Ishikawa (cell line): ENCODE data around the gene GABPB1.

Experiments
- CEBPB ChIP-seq: IDR thresholded peaks from 2 replicates; pipeline ENCODE4 v1.6.1; 2012
- CREB1 ChIP-seq: IDR thresholded peaks from 2 replicates; pipeline ENCODE4 v1.6.1; 2012; ENCODE audit warnings: low read depth
- EGR1 ChIP-seq: IDR thresholded peaks from 2 replicates; pipeline ENCODE4 v1.6.1; 2012
- EP300 ChIP-seq: IDR thresholded peaks from 2 replicates; pipeline ENCODE4 v1.6.1; 2012; ENCODE audit warnings: borderline replicate concordance
- FOXM1 ChIP-seq: IDR thresholded peaks from 2 replicates; pipeline ENCODE4 v1.6.1; 2012; ENCODE audit warnings: low read depth, borderline replicate concordance
- MAX ChIP-seq: IDR thresholded peaks from 2 replicates; pipeline ENCODE4 v1.6.1; 2012
- NFIC ChIP-seq: IDR thresholded peaks from 2 replicates; pipeline ENCODE4 v1.6.1; 2012
- RAD21 ChIP-seq: IDR thresholded peaks from 2 replicates; pipeline ENCODE4 v1.6.1; 2012; ENCODE audit warnings: low read depth
- REST ChIP-seq: IDR thresholded peaks from 2 replicates; pipeline ENCODE4 v1.6.1; 2012; ENCODE audit warnings: low read depth, mild to moderate bottlenecking
- TAF1 ChIP-seq: IDR thresholded peaks from 2 replicates; pipeline ENCODE4 v1.6.1; 2012; ENCODE audit warnings: low read depth, mild to moderate bottlenecking
- USF1 ChIP-seq: IDR thresholded peaks from 2 replicates; pipeline ENCODE4 v1.6.1; 2012
- YY1 ChIP-seq: IDR thresholded peaks from 2 replicates; pipeline ENCODE4 v1.6.1; 2012; ENCODE audit warnings: low read depth
- ZBTB7A ChIP-seq: IDR thresholded peaks from 2 replicates; pipeline ENCODE4 v1.6.1; 2012; ENCODE audit warnings: low read depth

- TF ChIP-seq CREB1 (no peak), YY1 (no peak), MAX (no peak), TAF1 (no peak), CEBPB (no peak), EP300 (no peak), REST (no peak), ZBTB7A (no peak), EGR1 (no peak), USF1 (no peak), RAD21 (peak; percentile 13; the same call in 1 of the 2 replicates), FOXM1 (no peak), NFIC (no peak)
These were observed 3.8 kb upstream of the GABPB1 start for GRCh38 chr15:50358845-50359244.
